WTC11 (cell line): ENCODE data around the gene PEAR1. TPM values are rescaled to one million over a fixed set of nuclear protein-coding genes. Genes with fewer than 3 reads are reported as not detected.

Experiments
- ATAC-seq: fragments of 200-7000 bp; cut with Tn5 transposase; 2 replicates; pipeline ENCODE4 v1.10.0; 2021; ENCODE audit warnings: mild to moderate bottlenecking, moderate library complexity
- CTCF ChIA-PET: fragments of 300-600 bp; sonication (Branson Sonifier 250); formaldehyde crosslinking; loops from one replicate; lab custom pipeline; 2021; ENCODE audit warnings: antibody characterized with exemption; lab: Charles Lee
- POLR2A ChIA-PET: fragments of 350-600 bp; sonication (Branson Sonifier 250); formaldehyde crosslinking; loops from one replicate; lab custom pipeline; 2021; ENCODE audit warnings: antibody characterized with exemption; lab: Charles Lee
- DNase-seq: peaks from one replicate; pipeline ENCODE4 v3.0.0; 2021; ENCODE audit warnings: low spot score
- H3K27ac Mint-ChIP-seq: 2 replicates; pipeline ENCODE4 v1.8.0; 2021; ENCODE audit warnings: mixed read lengths
- H3K27me3 Mint-ChIP-seq: 2 replicates; pipeline ENCODE4 v1.8.0; 2021; ENCODE audit warnings: low read depth, mild to moderate bottlenecking, moderate library complexity, mixed read lengths
- H3K36me3 Mint-ChIP-seq: 2 replicates; pipeline ENCODE4 v1.8.0; 2021; ENCODE audit warnings: mixed read lengths
- H3K4me1 Mint-ChIP-seq: 2 replicates; pipeline ENCODE4 v1.8.0; 2022; ENCODE audit warnings: mixed read lengths
- H3K4me3 Mint-ChIP-seq: 2 replicates; pipeline ENCODE4 v1.8.0; 2021; ENCODE audit warnings: mild to moderate bottlenecking, moderate library complexity, mixed read lengths
- H3K9me3 Mint-ChIP-seq: 2 replicates; pipeline ENCODE4 v1.8.0; 2021; ENCODE audit warnings: mixed read lengths
- E2F5 ChIP-seq: sonication (generic); formaldehyde crosslinking; IDR thresholded peaks from 2 replicates; pipeline ENCODE4 v1.8.1; 2022; ENCODE audit warnings: mild to moderate bottlenecking, moderate library complexity, missing genetic modification reagents
- ERG ChIP-seq: fragments of 250-450 bp; sonication (Bioruptor Pico); IDR thresholded peaks from 2 replicates; pipeline ENCODE4 v1.8.0; 2021; ENCODE audit warnings: mild to moderate bottlenecking
- FOXP4 ChIP-seq: sonication (generic); formaldehyde crosslinking; IDR thresholded peaks from 2 replicates; pipeline ENCODE4 v1.8.0; 2022; ENCODE audit warnings: mild to moderate bottlenecking, missing genetic modification reagents
- HMGA2 ChIP-seq: fragments of 250-450 bp; sonication (Bioruptor Pico); IDR thresholded peaks from 2 replicates; pipeline ENCODE4 v1.4.0; 2021; ENCODE audit warnings: mild to moderate bottlenecking, moderate library complexity
- IRF1 ChIP-seq: sonication (generic); formaldehyde crosslinking; IDR thresholded peaks from 2 replicates; pipeline ENCODE4 v1.8.0; 2023; ENCODE audit warnings: missing genetic modification reagents
- IRF2 ChIP-seq: sonication (generic); formaldehyde crosslinking; IDR thresholded peaks from 2 replicates; pipeline ENCODE4 v1.8.0; 2022; ENCODE audit warnings: low read depth, missing genetic modification reagents, borderline replicate concordance
- NR3C1 ChIP-seq: sonication (generic); formaldehyde crosslinking; conservative IDR thresholded peaks from 2 replicates; pipeline ENCODE4 v1.8.1; 2023; ENCODE audit warnings: low read depth, mild to moderate bottlenecking, missing genetic modification reagents
- PRDM15 ChIP-seq: sonication (generic); formaldehyde crosslinking; IDR thresholded peaks from 2 replicates; pipeline ENCODE4 v1.8.0; 2022; ENCODE audit warnings: missing genetic modification reagents
- RELA ChIP-seq: sonication (generic); formaldehyde crosslinking; IDR thresholded peaks from 2 replicates; pipeline ENCODE4 v1.8.1; 2022; ENCODE audit warnings: missing genetic modification reagents, mild to moderate bottlenecking, borderline replicate concordance
- SMAD3 ChIP-seq: sonication (generic); formaldehyde crosslinking; IDR thresholded peaks from 2 replicates; pipeline ENCODE4 v1.8.0; 2022; ENCODE audit warnings: missing genetic modification reagents, mild to moderate bottlenecking, borderline replicate concordance
- SOX15 ChIP-seq: fragments of 250-450 bp; sonication (Bioruptor Pico); IDR thresholded peaks from 2 replicates; pipeline ENCODE4 v1.9.0; 2021; ENCODE audit warnings: mild to moderate bottlenecking
- TP53 ChIP-seq: sonication (generic); formaldehyde crosslinking; IDR thresholded peaks from 2 replicates; pipeline ENCODE4 v1.8.1; 2023; ENCODE audit warnings: mild to moderate bottlenecking, missing genetic modification reagents
- USF2 ChIP-seq: sonication (generic); formaldehyde crosslinking; IDR thresholded peaks from 2 replicates; pipeline ENCODE4 v1.8.1; 2023; ENCODE audit warnings: mild to moderate bottlenecking, missing genetic modification reagents, moderate library complexity
- ZMAT4 ChIP-seq: fragments of 250-450 bp; sonication (Bioruptor Pico); IDR thresholded peaks from 2 replicates; pipeline ENCODE4 v1.9.0; 2021; ENCODE audit warnings: mild to moderate bottlenecking
- ZNF232 ChIP-seq: sonication (generic); formaldehyde crosslinking; IDR thresholded peaks from 2 replicates; pipeline ENCODE4 v1.8.0; 2022; ENCODE audit warnings: mild to moderate bottlenecking, missing genetic modification reagents
- ZNF317 ChIP-seq: sonication (generic); formaldehyde crosslinking; IDR thresholded peaks from 2 replicates; pipeline ENCODE4 v1.8.1; 2023; ENCODE audit warnings: low read depth, mild to moderate bottlenecking, moderate library complexity, missing genetic modification reagents, borderline replicate concordance
- total RNA-seq: library from RNA; stranded (reverse); gene quantifications from 3 replicates; pipeline ENCODE4 v1.2.3, GENCODE V29; 2021

PEAR1 gene
- total RNA-seq, 1 experiment from 2014 or later, result 1.6 TPM

GRCh38 chr1:156873659-156874058, 19.9 kb upstream of the PEAR1 start:
- no peak for ATAC-seq
- no peak overlapping the region for H3K4me3 Mint-ChIP-seq
- CTCF ChIA-PET, result interaction anchor here (0.5 to 2.0 kb wide), 5 partner anchors 13 to 99 kb away, joined by 3 to 19 read pairs (median 3); partner anchors contain the start of gene NTRK1
- no peak overlapping the region for H3K27ac Mint-ChIP-seq
- H3K9me3 Mint-ChIP-seq, result no peaks in the 10 kb centered on the region
- no peaks in the 10 kb centered on the region for H3K36me3 Mint-ChIP-seq
- no peak for DNase-seq
- H3K4me1 Mint-ChIP-seq, result peaks cover 4% of the 10 kb centered on the region
- TF ChIP-seq ZNF317 (CRISPR knock-in tag) (no peak), IRF2 (CRISPR knock-in tag) (no peak), HMGA2 (CRISPR knock-in tag) (no peak), ZNF232 (CRISPR knock-in tag) (no peak)
- TF ChIP-seq, all 79 proteins: peak for 0
- POLR2A ChIA-PET, result no interaction called here
- H3K27me3 Mint-ChIP-seq, result peaks cover 36% of the 10 kb centered on the region

- H3K27me3 Mint-ChIP-seq, result peaks cover 41% of the 10 kb centered on the region
- H3K4me3 Mint-ChIP-seq, result no peak overlapping the region
- ChIA-PET POLR2A (no interaction called here), CTCF (interaction anchor here (0.5 to 5.1 kb wide), 5 partner anchors 13 to 99 kb away, joined by 3 to 42 read pairs (median 16); partner anchors contain the start of gene NTRK1)
- TF ChIP-seq RELA (CRISPR knock-in tag) (no peak), ERG (CRISPR knock-in tag) (no peak), NR3C1 (no peak), IRF1 (CRISPR knock-in tag) (no peak), ZMAT4 (no peak)
- no peak for ATAC-seq
- H3K27ac Mint-ChIP-seq, result no peak overlapping the region
- no peak for DNase-seq
- no peaks in the 10 kb centered on the region for H3K36me3 Mint-ChIP-seq
- H3K4me1 Mint-ChIP-seq, result peaks cover 4% of the 10 kb centered on the region
- no peaks in the 10 kb centered on the region for H3K9me3 Mint-ChIP-seq
Measured at GRCh38 chr1:156874142-156874541, 19.4 kb upstream of the PEAR1 start.

- ATAC-seq, result no peak
- H3K27ac Mint-ChIP-seq, result no peak overlapping the region
- CTCF ChIA-PET, result interaction anchor here (1.1 to 5.1 kb wide), 7 partner anchors 11 to 186 kb away, joined by 3 to 59 read pairs (median 16); partner anchors contain the start of gene NTRK1
- no peaks in the 10 kb centered on the region for H3K36me3 Mint-ChIP-seq
- POLR2A ChIA-PET, result no interaction called here
- peaks cover 4% of the 10 kb centered on the region for H3K4me1 Mint-ChIP-seq
- no peak overlapping the region for H3K4me3 Mint-ChIP-seq
- H3K27me3 Mint-ChIP-seq, result peaks cover 41% of the 10 kb centered on the region
- H3K9me3 Mint-ChIP-seq, result no peaks in the 10 kb centered on the region
- no peak for DNase-seq
- TF ChIP-seq USF2 (CRISPR knock-in tag) (no peak), ZMAT4 (no peak), HMGA2 (CRISPR knock-in tag) (no peak), SMAD3 (CRISPR knock-in tag) (no peak), SOX15 (no peak), FOXP4 (CRISPR knock-in tag) (no peak), E2F5 (no peak), PRDM15 (CRISPR knock-in tag) (no peak), ERG (CRISPR knock-in tag) (no peak), TP53 (CRISPR knock-in tag) (no peak)
Measured at GRCh38 chr1:156874572-156875340, 18.8 kb upstream of the PEAR1 start.
